ENCODE results near the gene MEX3D. TPM values are rescaled to one million over a fixed set of nuclear protein-coding genes. Genes with fewer than 3 reads are reported as not detected.

Gene MEX3D
- total and polyA plus RNA-seq, 2 donors (not counting 1 experiment from before 2014, with no cell fraction given) = 0.73 to 3.0 TPM

GRCh38 chr19:1571358-1571757, 3.2 kb upstream of the MEX3D start:
- no peak for TF ChIP-seq EZH2 (IDR thresholded peaks at IDR 0.05; ENCODE audit: borderline replicate concordance, insufficient read depth, low read depth, low read length, poor library complexity, severe bottlenecking)
- no peak for TF ChIP-seq CTCF (IDR thresholded peaks at IDR 0.05)
- Mint-ChIP-seq H3K4me3 (no peak overlapping the region), H3K27ac (no peak overlapping the region), H3K9me3 (ENCODE audit: insufficient read depth) (no peaks in the 10 kb centered on the region), H3K27me3 (peaks cover 3% of the 10 kb centered on the region), H3K4me1 (peaks cover 2% of the 10 kb centered on the region)
- CTCF ChIA-PET = no interaction called here
- ATAC-seq (ENCODE audit: low read depth) = no peak
- Histone ChIP-seq H3K9ac (ENCODE audit: low read length) (no peak overlapping the region), H3K9me3 (ENCODE audit: control extremely low read depth in 1 of 3, control insufficient read depth in 2 of 3, insufficient read depth in 1 of 3, low read length in 2 of 3) (no peaks in the 10 kb centered on the region), H3K4me2 (replicated peaks; ENCODE audit: low read depth, low read length, poor library complexity, severe bottlenecking) (no peak overlapping the region), H3K4me1 (ENCODE audit: control insufficient read depth in 2 of 2, insufficient read depth in 2 of 2, low read length in 2 of 2) (peaks cover 11 to 13% of the 10 kb centered on the region in 2 donors), H3K4me3 (ENCODE audit: control extremely low read depth in 1 of 5, extremely low read depth in 1 of 5, insufficient read depth in 1 of 5, low read depth in 2 of 5, low read length in 4 of 5) (no peak overlapping the region), H3K27ac (ENCODE audit: low read length in 2 of 2) (no peak overlapping the region), H3K27me3 (replicated peaks in 1 of 4; ENCODE audit: control extremely low read depth in 1 of 4, control insufficient read depth in 3 of 4, insufficient read depth in 4 of 4, low read length in 3 of 4) (peaks cover 0 to 10% (median 0%) of the 10 kb centered on the region in 4 experiments), H2AFZ (ENCODE audit: insufficient read depth, low read depth, low read length, poor library complexity, severe bottlenecking) (no peak overlapping the region), H3K79me2 (ENCODE audit: control insufficient read depth, insufficient read depth, low read length) (peaks cover 3% of the 10 kb centered on the region), H3K36me3 (replicated peaks in 1 of 2; ENCODE audit: control extremely low read depth in 1 of 2, control insufficient read depth in 1 of 2, extremely low read depth in 1 of 2, insufficient read depth in 2 of 2, low read length in 1 of 2) (peaks cover 0 to 4% of the 10 kb centered on the region in 2 experiments), H4K20me1 (ENCODE audit: control insufficient read depth, insufficient read depth, low read length, poor library complexity, severe bottlenecking) (peaks cover 5% of the 10 kb centered on the region)
- DNase-seq = no peak
- POLR2A ChIA-PET = no interaction called here
- WGBS (ENCODE audit: insufficient coverage) = 96% methylated on average over 11 of the region's 12 CpGs
- intact Hi-C loops (cut with micrococcal nuclease) = no loop called here

- ATAC-seq (ENCODE audit: low read depth) (no peak), DNase-seq (no peak)
- Mint-ChIP-seq H3K27ac (no peak overlapping the region), H3K27me3 (peaks cover 3% of the 10 kb centered on the region), H3K9me3 (ENCODE audit: insufficient read depth) (no peaks in the 10 kb centered on the region), H3K4me3 (no peak overlapping the region), H3K4me1 (peaks cover 2% of the 10 kb centered on the region)
- no peak for TF ChIP-seq EZH2 (IDR thresholded peaks at IDR 0.05; ENCODE audit: borderline replicate concordance, insufficient read depth, low read depth, low read length, poor library complexity, severe bottlenecking)
- no peak for TF ChIP-seq CTCF (IDR thresholded peaks at IDR 0.05)
- intact Hi-C loops (cut with micrococcal nuclease) = no loop called here
- no peak overlapping the region for H2AFZ ChIP-seq (ENCODE audit: insufficient read depth, low read depth, low read length, poor library complexity, severe bottlenecking)
- no peak overlapping the region for H3K4me3 ChIP-seq (ENCODE audit: control extremely low read depth in 1 of 5, extremely low read depth in 1 of 5, insufficient read depth in 1 of 5, low read depth in 2 of 5, low read length in 4 of 5)
- WGBS (ENCODE audit: insufficient coverage) = 97% methylated on average over 8 of the region's 13 CpGs
- H3K27me3 ChIP-seq (replicated peaks in 1 of 4; ENCODE audit: control extremely low read depth in 1 of 4, control insufficient read depth in 3 of 4, insufficient read depth in 4 of 4, low read length in 3 of 4) = peaks cover 0 to 16% (median 0%) of the 10 kb centered on the region in 4 experiments
- H3K9ac ChIP-seq (ENCODE audit: low read length) = no peak overlapping the region
- peaks cover 3% of the 10 kb centered on the region for H3K79me2 ChIP-seq (ENCODE audit: control insufficient read depth, insufficient read depth, low read length)
- no peak overlapping the region for H3K27ac ChIP-seq (ENCODE audit: low read length in 2 of 2)
- peaks cover 11 to 13% of the 10 kb centered on the region in 2 donors for H3K4me1 ChIP-seq (ENCODE audit: control insufficient read depth in 2 of 2, insufficient read depth in 2 of 2, low read length in 2 of 2)
- H4K20me1 ChIP-seq (ENCODE audit: control insufficient read depth, insufficient read depth, low read length, poor library complexity, severe bottlenecking) = peaks cover 5% of the 10 kb centered on the region
- CTCF ChIA-PET = interaction anchor here (1.0 kb wide), 1 partner anchor 24 kb away, joined by 4 read pairs; no protein-coding TSS in a partner anchor
- H3K9me3 ChIP-seq (ENCODE audit: control extremely low read depth in 1 of 3, control insufficient read depth in 2 of 3, insufficient read depth in 1 of 3, low read length in 2 of 3) = no peaks in the 10 kb centered on the region
- H3K4me2 ChIP-seq (replicated peaks; ENCODE audit: low read depth, low read length, poor library complexity, severe bottlenecking) = no peak overlapping the region
- H3K36me3 ChIP-seq (replicated peaks in 1 of 2; ENCODE audit: control extremely low read depth in 1 of 2, control insufficient read depth in 1 of 2, extremely low read depth in 1 of 2, insufficient read depth in 2 of 2, low read length in 1 of 2) = no peaks in the 10 kb centered on the region
- POLR2A ChIA-PET = no interaction called here
Observed at GRCh38 chr19:1570836-1571235, 2.7 kb upstream of the MEX3D start.
